ENCODE measurements around the gene NEGR1. TPM values are rescaled to one million over a fixed set of nuclear protein-coding genes. Genes with fewer than 3 reads are reported as not detected.

NEGR1 gene
- not detected in 2 replicates for total RNA-seq (2014; rRNA removed; shearing (Covaris generic))
- polyA plus RNA-seq (2015; cell fraction: cytosol; rRNA removed): 0.02 and 0.08 TPM in 2 replicates
- polyA plus RNA-seq (2015; cell fraction: nucleus; rRNA removed): not detected in 2 replicates

DNA sequence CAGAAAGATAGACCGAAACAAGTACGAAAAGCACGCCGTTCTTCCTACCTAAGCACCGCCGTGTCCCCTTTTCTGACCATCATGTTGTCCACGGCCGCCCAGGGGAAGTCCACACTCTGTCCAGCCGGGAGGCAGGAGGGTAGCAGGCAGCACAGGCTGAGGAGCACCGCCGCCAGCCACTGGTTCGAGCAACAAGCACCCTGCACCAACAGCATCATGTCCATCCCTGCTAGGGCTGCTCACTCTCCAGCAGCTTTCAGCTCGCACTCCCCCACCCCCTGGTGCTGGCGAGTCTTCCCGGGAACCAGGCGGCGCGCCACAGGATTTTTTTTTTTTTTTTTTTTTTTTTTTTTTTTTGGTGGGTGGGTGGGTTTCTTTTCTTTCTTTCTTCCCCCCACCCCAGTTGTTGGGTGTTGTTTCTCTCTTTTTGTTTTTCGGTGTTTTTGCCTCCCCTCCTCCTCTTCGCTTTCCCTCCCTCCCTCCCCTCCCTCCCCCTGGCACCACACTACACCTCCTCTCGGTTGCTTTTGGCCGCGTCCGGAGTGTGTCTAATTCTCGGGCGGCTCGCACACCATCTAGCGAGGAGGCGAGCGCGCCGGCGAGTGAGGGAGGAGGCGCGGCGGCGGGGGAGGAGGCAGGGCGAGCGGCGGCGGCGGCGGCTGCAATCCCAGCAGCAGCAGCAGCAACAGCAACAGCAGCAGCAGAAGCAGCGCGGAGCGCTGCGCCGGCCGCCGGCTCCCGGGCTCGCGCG lies at the start of gene NEGR1:
Gene NEGR1, minus strand, starts transcription at position 269 of the 751 bp plus-strand sequence.
- peak; percentile 73 for DNase-seq (ENCODE audit: low read depth, low spot score)
- in situ Hi-C loops (cut with HindIII; ENCODE audit: low pct_unique_long_range_greater_than_20kb, low sequenced_read_pairs): no loop called here

GRCh38 chr1:72326494-72326893 lies 44.2 kb upstream of the NEGR1 start:
- in situ Hi-C loops (cut with HindIII; ENCODE audit: low pct_unique_long_range_greater_than_20kb, low sequenced_read_pairs): no loop called here
- DNase-seq (ENCODE audit: low read depth, low spot score): no peak

- in situ Hi-C loops (cut with HindIII; ENCODE audit: low pct_unique_long_range_greater_than_20kb, low sequenced_read_pairs): no loop called here
- no peak for DNase-seq (ENCODE audit: low read depth, low spot score)
These were observed 42.1 kb upstream of the NEGR1 start for GRCh38 chr1:72324451-72324850.

DNA sequence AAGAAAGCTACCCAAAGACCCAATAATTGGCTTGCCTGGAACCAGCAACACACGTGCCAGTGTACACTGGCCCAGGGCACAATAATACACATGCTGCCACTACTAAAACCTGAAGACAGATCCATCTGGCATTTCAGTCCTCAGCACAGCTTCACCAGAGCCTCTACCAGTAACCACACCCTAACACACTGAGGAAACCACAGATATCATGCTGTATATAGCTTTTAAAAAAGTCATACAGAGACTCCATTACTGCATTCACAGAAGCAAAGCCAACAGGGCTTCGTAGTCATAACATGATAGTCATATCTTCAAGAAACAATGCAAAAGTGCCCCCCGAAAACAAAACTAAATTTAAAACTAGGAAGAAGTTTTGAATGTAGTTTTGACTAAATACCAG lies 40.6 kb upstream of the NEGR1 start:
- DNase-seq (ENCODE audit: low read depth, low spot score): no peak
- in situ Hi-C loops (cut with HindIII; ENCODE audit: low pct_unique_long_range_greater_than_20kb, low sequenced_read_pairs): no loop called here

GRCh38 chr1:72296501-72296900 lies 14.2 kb upstream of the NEGR1 start:
- in situ Hi-C loops (cut with HindIII; ENCODE audit: low pct_unique_long_range_greater_than_20kb, low sequenced_read_pairs): no loop called here
- DNase-seq (ENCODE audit: low read depth, low spot score): no peak

- in situ Hi-C loops (cut with HindIII; ENCODE audit: low pct_unique_long_range_greater_than_20kb, low sequenced_read_pairs): no loop called here
These were observed 6.5 kb upstream of the NEGR1 start for GRCh38 chr1:72288886-72289285.

GRCh38 chr1:72286401-72286800 lies 4.1 kb upstream of the NEGR1 start:
- DNase-seq (ENCODE audit: low read depth, low spot score): no peak
- in situ Hi-C loops (cut with HindIII; ENCODE audit: low pct_unique_long_range_greater_than_20kb, low sequenced_read_pairs): no loop called here

More at GRCh38 chr1:72288886-72289285, 6.5 kb upstream of the NEGR1 start:
- no peak for DNase-seq (ENCODE audit: low read depth, low spot score)

GRCh38 chr1:72285074-72285425 lies 2.7 kb upstream of the NEGR1 start:
- in situ Hi-C loops (cut with HindIII; ENCODE audit: low pct_unique_long_range_greater_than_20kb, low sequenced_read_pairs): no loop called here
- no peak for DNase-seq (ENCODE audit: low read depth, low spot score)

- in situ Hi-C loops (cut with HindIII; ENCODE audit: low pct_unique_long_range_greater_than_20kb, low sequenced_read_pairs): no loop called here
- peak; percentile 10 for DNase-seq (ENCODE audit: low read depth, low spot score)
These were observed 2.2 kb upstream of the NEGR1 start for GRCh38 chr1:72284348-72285073.

DNA sequence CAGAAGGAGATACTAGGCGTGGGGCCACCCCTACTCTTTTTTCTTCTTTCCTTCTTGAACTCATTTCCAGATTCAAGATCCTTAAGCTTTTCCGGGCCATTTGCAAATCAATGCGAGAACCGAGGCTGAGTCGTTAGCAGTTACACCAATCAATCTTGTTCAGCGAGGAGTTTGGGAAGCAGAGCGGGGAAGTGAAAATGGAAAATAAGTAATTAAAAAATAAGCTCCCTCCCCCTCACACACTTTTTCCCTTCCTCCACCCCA lies 1.7 kb upstream of the NEGR1 start:
- peak; percentile 2 for DNase-seq (ENCODE audit: low read depth, low spot score)
- in situ Hi-C loops (cut with HindIII; ENCODE audit: low pct_unique_long_range_greater_than_20kb, low sequenced_read_pairs): no loop called here

GRCh38 chr1:72283307-72284083 lies 1.2 kb upstream of the NEGR1 start:
- peak; percentile 27 for DNase-seq (ENCODE audit: low read depth, low spot score)
- in situ Hi-C loops (cut with HindIII; ENCODE audit: low pct_unique_long_range_greater_than_20kb, low sequenced_read_pairs): no loop called here

DNA sequence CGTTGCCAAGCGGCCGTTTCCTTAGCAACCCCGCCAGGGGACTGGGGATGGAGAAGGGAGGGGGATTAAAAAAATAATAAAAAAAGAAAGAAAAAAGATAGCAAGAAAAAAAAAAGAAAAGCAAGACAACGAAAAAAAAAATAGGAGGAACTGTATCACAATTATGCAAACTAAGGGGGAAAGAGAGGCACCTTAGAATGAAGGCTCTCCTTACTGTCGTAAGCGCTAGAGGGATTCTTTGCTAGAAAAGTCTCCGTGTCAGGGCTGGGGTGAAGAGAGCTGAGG lies 625 bp upstream of the NEGR1 start:
- no peak for DNase-seq (ENCODE audit: low read depth, low spot score)
- in situ Hi-C loops (cut with HindIII; ENCODE audit: low pct_unique_long_range_greater_than_20kb, low sequenced_read_pairs): no loop called here

DNA sequence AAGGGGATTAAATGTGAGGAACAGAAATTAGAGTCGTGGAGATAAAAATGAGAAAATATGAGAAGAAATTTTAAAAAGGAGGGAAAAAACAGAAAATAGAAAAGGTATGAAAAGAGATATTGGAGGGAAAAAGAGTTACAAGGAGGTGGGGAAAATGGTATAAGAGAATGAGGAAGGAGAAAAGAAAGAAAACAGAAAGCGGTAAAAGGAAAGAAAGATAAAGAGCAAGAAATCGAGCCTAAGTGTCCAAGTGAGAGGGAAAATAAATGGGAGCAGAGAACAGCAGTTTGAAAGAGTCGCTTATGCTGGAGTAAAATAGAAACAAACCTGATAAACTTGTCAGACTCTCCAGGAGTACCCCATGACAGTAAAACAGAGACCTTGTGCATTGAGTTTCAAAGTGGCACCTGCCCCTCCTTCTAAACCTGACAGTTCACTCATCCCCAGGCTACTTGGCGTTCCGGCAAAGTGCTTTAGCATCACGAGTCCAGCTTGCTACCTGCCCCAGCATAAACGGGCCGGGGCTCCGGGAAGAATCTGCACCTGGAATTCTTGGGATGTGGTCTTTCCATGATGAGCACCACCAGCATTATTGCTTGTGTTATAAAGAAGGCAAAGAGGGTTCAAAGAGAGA lies 585 bp downstream of the NEGR1 start:
- in situ Hi-C loops (cut with HindIII; ENCODE audit: low pct_unique_long_range_greater_than_20kb, low sequenced_read_pairs): no loop called here
- no peak for DNase-seq (ENCODE audit: low read depth, low spot score)

DNA sequence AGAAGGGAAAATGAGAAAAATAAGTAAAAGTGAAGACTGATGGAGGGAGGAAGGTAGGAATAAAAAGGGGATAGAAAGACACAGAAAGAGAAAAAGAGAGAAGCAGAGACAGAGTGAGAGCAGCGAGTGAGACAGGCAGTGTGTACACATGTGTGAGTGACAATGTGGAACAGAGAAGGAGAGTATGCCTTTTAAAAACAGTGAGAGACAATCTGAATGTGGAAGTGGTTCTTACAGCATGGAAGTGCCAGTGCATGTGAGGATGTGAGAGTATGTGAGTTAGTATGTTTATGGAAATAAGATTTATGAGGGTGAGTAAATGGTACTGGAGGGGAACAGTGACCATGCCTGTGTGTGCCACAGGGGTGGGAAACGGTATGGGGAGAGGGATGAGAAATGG lies 1.2 kb downstream of the NEGR1 start:
- in situ Hi-C loops (cut with HindIII; ENCODE audit: low pct_unique_long_range_greater_than_20kb, low sequenced_read_pairs): no loop called here
- no peak for DNase-seq (ENCODE audit: low read depth, low spot score)

DNA sequence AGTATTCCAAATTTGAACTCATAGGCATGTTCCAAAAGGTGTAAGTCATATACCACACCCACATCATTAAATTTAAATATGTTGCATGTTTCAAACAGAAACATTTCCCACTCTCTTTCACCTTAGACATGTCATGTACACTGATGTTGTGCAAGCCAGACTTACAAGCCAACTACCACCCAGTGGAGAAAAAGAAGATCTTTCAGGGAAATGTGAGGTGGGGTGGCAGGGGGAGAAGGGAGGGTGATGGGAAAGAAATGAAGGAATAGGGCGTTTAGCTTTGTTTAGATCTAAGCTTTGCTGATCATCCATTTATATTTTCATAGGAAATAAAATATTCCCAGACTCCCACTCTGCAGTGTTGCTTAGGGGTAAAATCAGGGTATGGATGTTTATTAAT lies 1.6 kb downstream of the NEGR1 start:
- DNase-seq (ENCODE audit: low read depth, low spot score): no peak
- in situ Hi-C loops (cut with HindIII; ENCODE audit: low pct_unique_long_range_greater_than_20kb, low sequenced_read_pairs): no loop called here

GRCh38 chr1:72280131-72280530 lies 2.2 kb downstream of the NEGR1 start:
- DNase-seq (ENCODE audit: low read depth, low spot score): no peak
- in situ Hi-C loops (cut with HindIII; ENCODE audit: low pct_unique_long_range_greater_than_20kb, low sequenced_read_pairs): no loop called here

- no peak for DNase-seq (ENCODE audit: low read depth, low spot score)
- in situ Hi-C loops (cut with HindIII; ENCODE audit: low pct_unique_long_range_greater_than_20kb, low sequenced_read_pairs): no loop called here
These were observed 3.9 kb downstream of the NEGR1 start for GRCh38 chr1:72278461-72278860.

GRCh38 chr1:72271555-72272085 lies 10.7 kb downstream of the NEGR1 start:
- in situ Hi-C loops (cut with HindIII; ENCODE audit: low pct_unique_long_range_greater_than_20kb, low sequenced_read_pairs): no loop called here

More at GRCh38 chr1:72271555-72272085, 10.7 kb downstream of the NEGR1 start:
- no peak for DNase-seq (ENCODE audit: low read depth, low spot score)

Data from SK-MEL-5 (cell line).